IPS-18a (cell line): ENCODE results near the gene SRF.
A peak's percentile ranks its signal among the peaks of the same experiment; 100 is the strongest.
"Not testable (repeated sequence)": the region's sequence is repeated elsewhere in the genome, so short reads cannot be mapped to it uniquely, and the experiment has no call there.

Source experiments
- H3K27ac ChIP-seq: one replicate; pipeline ENCODE4 v1.5.1; 2013; ENCODE audit warnings: low read length
- H3K27me3 ChIP-seq: one replicate; pipeline ENCODE4 v1.6.1; 2013; ENCODE audit warnings: mild to moderate bottlenecking, low read length; ENCODE audit not compliant: control insufficient read depth, insufficient read depth
- H3K36me3 ChIP-seq: one replicate; pipeline ENCODE4 v1.6.1; 2013; ENCODE audit warnings: low read depth, low read length; ENCODE audit not compliant: control insufficient read depth
- H3K4me1 ChIP-seq: one replicate; pipeline ENCODE4 v1.6.1; 2013; ENCODE audit warnings: low read depth, low read length; ENCODE audit not compliant: control insufficient read depth
- H3K4me3 ChIP-seq: one replicate; pipeline ENCODE4 v1.5.1; 2013; ENCODE audit warnings: low read length
- H3K9ac ChIP-seq: one replicate; pipeline ENCODE4 v1.6.1; 2013; ENCODE audit warnings: mild to moderate bottlenecking, low read length, moderate library complexity
- H3K9me3 ChIP-seq: one replicate; pipeline ENCODE4 v1.6.1; 2013; ENCODE audit warnings: low read depth, low read length; ENCODE audit not compliant: control insufficient read depth

The SRF gene

GRCh38 chr6:43131379-43131778 is 39.7 kb upstream of the SRF start:
- H3K27me3 ChIP-seq, H3K4me3 ChIP-seq, H3K4me1 ChIP-seq, H3K9ac ChIP-seq, H3K27ac ChIP-seq, H3K9me3 ChIP-seq, H3K36me3 ChIP-seq: not testable (repeated sequence)

- H3K4me1 ChIP-seq = peaks cover 6% of the 10 kb centered on the region
- H3K36me3 ChIP-seq = peaks cover 3% of the 10 kb centered on the region
- no peaks in the 10 kb centered on the region for H3K9me3 ChIP-seq
- no peaks in the 10 kb centered on the region for H3K27me3 ChIP-seq
- no peak overlapping the region for H3K9ac ChIP-seq
- H3K4me3 ChIP-seq = no peak overlapping the region
- no peak overlapping the region for H3K27ac ChIP-seq
These were observed 32.8 kb upstream of the SRF start for GRCh38 chr6:43138267-43138666.

- not testable (repeated sequence) for H3K9me3 ChIP-seq, H3K36me3 ChIP-seq, H3K27ac ChIP-seq, H3K27me3 ChIP-seq, H3K9ac ChIP-seq, H3K4me3 ChIP-seq, H3K4me1 ChIP-seq
These were observed 31.1 kb upstream of the SRF start for GRCh38 chr6:43139973-43140372.

GRCh38 chr6:43141644-43142043 is 29.4 kb upstream of the SRF start:
- Histone ChIP-seq H3K4me1 (peaks cover 6% of the 10 kb centered on the region), H3K9ac (no peak overlapping the region), H3K27ac (no peak overlapping the region)

GRCh38 chr6:43142101-43142500 is 29.0 kb upstream of the SRF start:
- Histone ChIP-seq H3K4me3 (no peak overlapping the region), H3K4me1 (peaks cover 6% of the 10 kb centered on the region), H3K27me3 (no peaks in the 10 kb centered on the region), H3K9ac (no peak overlapping the region), H3K27ac (no peak overlapping the region), H3K36me3 (peaks cover 6% of the 10 kb centered on the region), H3K9me3 (no peaks in the 10 kb centered on the region)

More at GRCh38 chr6:43141644-43142043, 29.4 kb upstream of the SRF start:
- peaks cover 6% of the 10 kb centered on the region for H3K36me3 ChIP-seq
- no peak overlapping the region for H3K4me3 ChIP-seq
- no peaks in the 10 kb centered on the region for H3K9me3 ChIP-seq
- H3K27me3 ChIP-seq = no peaks in the 10 kb centered on the region

GRCh38 chr6:43143235-43144128 is 27.6 kb upstream of the SRF start:
- Histone ChIP-seq H3K27ac (no peak overlapping the region), H3K4me3 (no peak overlapping the region)

GRCh38 chr6:43144879-43145278 is 26.2 kb upstream of the SRF start:
- no peaks in the 10 kb centered on the region for H3K9me3 ChIP-seq
- H3K27ac ChIP-seq = no peak overlapping the region
- peaks cover 6% of the 10 kb centered on the region for H3K36me3 ChIP-seq
- H3K4me3 ChIP-seq = no peak overlapping the region
- peaks cover 6% of the 10 kb centered on the region for H3K4me1 ChIP-seq
- H3K9ac ChIP-seq = no peak overlapping the region
- H3K27me3 ChIP-seq = no peaks in the 10 kb centered on the region

More at GRCh38 chr6:43143235-43144128, 27.6 kb upstream of the SRF start:
- no peaks in the 10 kb centered on the region for H3K9me3 ChIP-seq
- H3K4me1 ChIP-seq = peaks cover 6% of the 10 kb centered on the region
- peak overlapping the region; percentile 5 for H3K9ac ChIP-seq
- H3K36me3 ChIP-seq = peaks cover 6% of the 10 kb centered on the region
- no peaks in the 10 kb centered on the region for H3K27me3 ChIP-seq

GRCh38 chr6:43146261-43146660 is 24.8 kb upstream of the SRF start:
- H3K27ac ChIP-seq = no peak overlapping the region
- peaks cover 6% of the 10 kb centered on the region for H3K4me1 ChIP-seq
- H3K4me3 ChIP-seq = no peak overlapping the region
- no peak overlapping the region for H3K9ac ChIP-seq
- no peaks in the 10 kb centered on the region for H3K9me3 ChIP-seq
- H3K27me3 ChIP-seq = no peaks in the 10 kb centered on the region
- peaks cover 4% of the 10 kb centered on the region for H3K36me3 ChIP-seq

GRCh38 chr6:43146709-43147688 is 24.1 kb upstream of the SRF start:
- H3K4me3 ChIP-seq = no peak overlapping the region
- H3K9me3 ChIP-seq = no peaks in the 10 kb centered on the region
- no peak overlapping the region for H3K27ac ChIP-seq
- H3K4me1 ChIP-seq = peaks cover 6% of the 10 kb centered on the region
- H3K9ac ChIP-seq = no peak overlapping the region
- H3K36me3 ChIP-seq = peaks cover 3% of the 10 kb centered on the region
- no peaks in the 10 kb centered on the region for H3K27me3 ChIP-seq

GRCh38 chr6:43147691-43148477 is 23.2 kb upstream of the SRF start:
- Histone ChIP-seq H3K9ac (no peak overlapping the region), H3K27me3 (no peaks in the 10 kb centered on the region), H3K27ac (no peak overlapping the region), H3K36me3 (peaks cover 3% of the 10 kb centered on the region), H3K4me1 (peaks cover 5% of the 10 kb centered on the region), H3K9me3 (no peaks in the 10 kb centered on the region), H3K4me3 (no peak overlapping the region)

GRCh38 chr6:43149265-43149664 is 21.8 kb upstream of the SRF start:
- H3K9me3 ChIP-seq = no peaks in the 10 kb centered on the region
- no peaks in the 10 kb centered on the region for H3K27me3 ChIP-seq
- H3K36me3 ChIP-seq = peaks cover 3% of the 10 kb centered on the region
- H3K4me3 ChIP-seq = no peak overlapping the region
- no peaks in the 10 kb centered on the region for H3K4me1 ChIP-seq
- H3K9ac ChIP-seq = no peak overlapping the region
- no peak overlapping the region for H3K27ac ChIP-seq
